ENCODE data around the gene MCCC2. TPM values are rescaled to one million over a fixed set of nuclear protein-coding genes. Genes with fewer than 3 reads are reported as not detected.
A peak's percentile ranks its signal among the peaks of the same experiment; 100 is the strongest.

The MCCC2 gene
- total and polyA plus RNA-seq, 2 of the 4 experiments (the other 2 are of a cell fraction) = 18.0 to 22.0 TPM

GRCh38 chr5:71587766-71588532, 809 bp downstream of the MCCC2 start:
- Histone ChIP-seq H4K20me1 (ENCODE audit: insufficient read depth, low read length) (no peaks in the 10 kb centered on the region), H3K18ac (ENCODE audit: low read depth, low read length) (no peak overlapping the region), H2AFZ (replicated peaks; ENCODE audit: low read length, poor library complexity) (peak overlapping the region; percentile 89), H4K91ac (ENCODE audit: insufficient read depth, low read depth, low read length) (peak overlapping the region; percentile 14; the same call in 1 of the 2 replicates), H3K9me3 (ENCODE audit: control insufficient read depth, insufficient read depth, low read length) (no peaks in the 10 kb centered on the region), H3K56ac (ENCODE audit: extremely low read depth, insufficient read depth, low read length) (peak overlapping the region; percentile 46), H3K23ac (ENCODE audit: low read depth, low read length) (peak overlapping the region; percentile 94), H3K4me3 (ENCODE audit: insufficient read depth, low read depth, low read length) (peak overlapping the region; percentile 76), H3K9me1 (ENCODE audit: insufficient read depth, low read length) (no peaks in the 10 kb centered on the region; the same call in 1 of the 2 replicates), H3K4me1 (ENCODE audit: control insufficient read depth, insufficient read depth, low read length) (peaks cover 2% of the 10 kb centered on the region; the same call in 1 of the 2 replicates), H2BK20ac (ENCODE audit: low read depth, low read length) (no peak overlapping the region), H2BK5ac (ENCODE audit: low read depth, low read length, poor library complexity, severe bottlenecking) (no peak overlapping the region), H3K4ac (ENCODE audit: low read depth, low read length) (peak overlapping the region; percentile 74), H4K8ac (ENCODE audit: low read depth in 2 of 2, low read length in 2 of 2) (peak overlapping the region; percentile 91 to 99), H3K27me3 (ENCODE audit: control insufficient read depth, insufficient read depth, low read length) (no peaks in the 10 kb centered on the region), H2BK120ac (ENCODE audit: low read depth, low read length) (no peak overlapping the region), H3K27ac (ENCODE audit: insufficient read depth, low read length) (peak overlapping the region; percentile 73), H3K9ac (ENCODE audit: low read depth, low read length) (peak overlapping the region; percentile 84), H2AK5ac (ENCODE audit: low read depth, low read length) (no peak overlapping the region), H4K5ac (ENCODE audit: low read depth, low read length) (peak overlapping the region; percentile 73), H3K14ac (replicated peaks; ENCODE audit: low read depth, low read length) (peak overlapping the region; percentile 86), H3K4me2 (ENCODE audit: low read depth, low read length) (peak overlapping the region; percentile 96), H3K36me3 (ENCODE audit: control insufficient read depth, insufficient read depth, low read length) (no peaks in the 10 kb centered on the region), H3K79me1 (ENCODE audit: low read depth in 1 of 2, low read length in 2 of 2) (peaks cover 11 to 16% of the 10 kb centered on the region in 2 experiments; a peak in 3 of 4 replicates), H2BK15ac (ENCODE audit: low read depth, low read length) (no peak overlapping the region), H2AK9ac (replicated peaks; ENCODE audit: low read depth, low read length, poor library complexity) (peak overlapping the region; percentile 90)
- WGBS, 2 experiments (ENCODE audit: extremely low coverage in 2 of 2, insufficient read length in 1 of 2) = 20% methylated on average over 1 of the region's 19 CpGs; no CpG with 5 or more reads in 1 of the 2 experiments
- dilution Hi-C loops (cut with HindIII; ENCODE audit: low sequenced_read_pairs, unreplicated experiment) (no loop called here), intact Hi-C loops (cut with micrococcal nuclease) (loop anchor here (5.0 kb wide), 1 partner anchor 719 kb away; no protein-coding TSS in a partner anchor), in situ Hi-C loops (cut with MboI; ENCODE audit: low sequenced_read_pairs) (loop anchor here (25.0 kb wide), 1 partner anchor 724 kb away; the partner anchor contains the start of genes MRPS27 and PTCD2)
- no peak for ATAC-seq (ENCODE audit: low read depth)
- CTCF ChIA-PET = interaction anchor here (0.5 to 1.0 kb wide), 4 partner anchors 13 to 562 kb away, joined by 3 to 5 read pairs (median 3); no protein-coding TSS in a partner anchor
- TF ChIP-seq NFE2L2 (IDR thresholded peaks at IDR 0.05; ENCODE audit: low read depth, low read length) (no peak), RCOR1 (IDR thresholded peaks at IDR 0.05; ENCODE audit: insufficient replicate concordance, low read length) (no peak), CEBPB (IDR thresholded peaks at IDR 0.05; ENCODE audit: low read depth, low read length) (no peak), RAD21 (IDR thresholded peaks at IDR 0.05; ENCODE audit: low read length) (no peak), CHD1 (IDR thresholded peaks at IDR 0.05; ENCODE audit: low read depth, low read length) (no peak), SMC3 (IDR thresholded peaks at IDR 0.05; ENCODE audit: low read depth, low read length) (no peak), MXI1 (IDR thresholded peaks at IDR 0.05; ENCODE audit: borderline replicate concordance, low read depth, low read length) (no peak), MAFK (IDR thresholded peaks at IDR 0.05; ENCODE audit: low read depth, low read length) (no peak), RFX5 (IDR thresholded peaks at IDR 0.05; ENCODE audit: low read depth, low read length) (no peak)
- TF ChIP-seq, protein P1, sequence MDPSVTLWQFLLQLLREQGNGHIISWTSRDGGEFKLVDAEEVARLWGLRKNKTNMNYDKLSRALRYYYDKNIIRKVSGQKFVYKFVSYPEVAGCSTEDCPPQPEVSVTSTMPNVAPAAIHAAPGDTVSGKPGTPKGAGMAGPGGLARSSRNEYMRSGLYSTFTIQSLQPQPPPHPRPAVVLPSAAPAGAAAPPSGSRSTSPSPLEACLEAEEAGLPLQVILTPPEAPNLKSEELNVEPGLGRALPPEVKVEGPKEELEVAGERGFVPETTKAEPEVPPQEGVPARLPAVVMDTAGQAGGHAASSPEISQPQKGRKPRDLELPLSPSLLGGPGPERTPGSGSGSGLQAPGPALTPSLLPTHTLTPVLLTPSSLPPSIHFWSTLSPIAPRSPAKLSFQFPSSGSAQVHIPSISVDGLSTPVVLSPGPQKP (IDR thresholded peaks at IDR 0.05; ENCODE audit: borderline replicate concordance, low read depth, low read length) = no peak
- TF ChIP-seq, protein P2, sequence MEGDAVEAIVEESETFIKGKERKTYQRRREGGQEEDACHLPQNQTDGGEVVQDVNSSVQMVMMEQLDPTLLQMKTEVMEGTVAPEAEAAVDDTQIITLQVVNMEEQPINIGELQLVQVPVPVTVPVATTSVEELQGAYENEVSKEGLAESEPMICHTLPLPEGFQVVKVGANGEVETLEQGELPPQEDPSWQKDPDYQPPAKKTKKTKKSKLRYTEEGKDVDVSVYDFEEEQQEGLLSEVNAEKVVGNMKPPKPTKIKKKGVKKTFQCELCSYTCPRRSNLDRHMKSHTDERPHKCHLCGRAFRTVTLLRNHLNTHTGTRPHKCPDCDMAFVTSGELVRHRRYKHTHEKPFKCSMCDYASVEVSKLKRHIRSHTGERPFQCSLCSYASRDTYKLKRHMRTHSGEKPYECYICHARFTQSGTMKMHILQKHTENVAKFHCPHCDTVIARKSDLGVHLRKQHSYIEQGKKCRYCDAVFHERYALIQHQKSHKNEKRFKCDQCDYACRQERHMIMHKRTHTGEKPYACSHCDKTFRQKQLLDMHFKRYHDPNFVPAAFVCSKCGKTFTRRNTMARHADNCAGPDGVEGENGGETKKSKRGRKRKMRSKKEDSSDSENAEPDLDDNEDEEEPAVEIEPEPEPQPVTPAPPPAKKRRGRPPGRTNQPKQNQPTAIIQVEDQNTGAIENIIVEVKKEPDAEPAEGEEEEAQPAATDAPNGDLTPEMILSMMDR (conservative IDR thresholded peaks at IDR 0.05; ENCODE audit: low read depth, low read length) = no peak
- TSS peak; percentile 28 for BruUV-seq (replicated peaks)
- DNase-seq = no peak
- POLR2A ChIA-PET (ENCODE audit: unreplicated experiment) = no interaction called here

Measured in IMR-90 (cell line).